Lung microvascular endothelial cell (primary cell): ENCODE measurements around the gene TRIM24. TPM values are rescaled to one million over a fixed set of nuclear protein-coding genes. Genes with fewer than 3 reads are reported as not detected.

ENCODE experiments used
- DNase-seq, 2 donors: peaks; one replicate each; pipeline versions ENCODE4 v3.0.0 to v3.0.0-alpha.2; 2010; ENCODE audit warnings: low read depth in 2 of 2
- total RNA-seq: library from RNA; depleted of rRNA; stranded (reverse); fragments of >200 nt; gene quantifications from 2 replicates; pipeline ENCODE4 v1.2.1, GENCODE V29; 2014

The TRIM24 gene
- total RNA-seq, 1 donor from 2014 or later = 12.5 TPM

GRCh38 chr7:138575897-138576428 lies 115.9 kb downstream of the TRIM24 start:
- DNase-seq = no peak

- DNase-seq = no peak
Observed at GRCh38 chr7:138579136-138579535, 119.1 kb downstream of the TRIM24 start.

- DNase-seq = no peak
Observed at GRCh38 chr7:138579671-138580070, 119.6 kb downstream of the TRIM24 start.

GRCh38 chr7:138581065-138581464 lies 121.0 kb downstream of the TRIM24 start:
- no peak for DNase-seq

GRCh38 chr7:138584283-138584682 lies 124.2 kb downstream of the TRIM24 start:
- no peak for DNase-seq

- no peak for DNase-seq
Observed at GRCh38 chr7:138584696-138585095, 124.6 kb downstream of the TRIM24 start.

GRCh38 chr7:138585283-138585993 lies 125.4 kb downstream of the TRIM24 start:
- no peak for DNase-seq

- no peak for DNase-seq
Observed at GRCh38 chr7:138587485-138587884, 127.4 kb downstream of the TRIM24 start.

GRCh38 chr7:138588986-138589385 lies 128.9 kb downstream of the TRIM24 start:
- no peak for DNase-seq

- DNase-seq = no peak
Observed at GRCh38 chr7:138590154-138590553, 130.1 kb downstream of the TRIM24 start.

- no peak for DNase-seq
Observed at GRCh38 chr7:138595454-138595853, 135.4 kb downstream of the TRIM24 start.

- DNase-seq = no peak
Observed at GRCh38 chr7:138602451-138602850, 142.4 kb downstream of the TRIM24 start.

GRCh38 chr7:138603549-138604318 lies 143.7 kb downstream of the TRIM24 start:
- no peak for DNase-seq

GRCh38 chr7:138606236-138606635 lies 146.2 kb downstream of the TRIM24 start:
- no peak for DNase-seq

GRCh38 chr7:138607216-138608126 lies 147.4 kb downstream of the TRIM24 start:
- no peak for DNase-seq

- peak; percentile 22 to 48 for DNase-seq
Observed at GRCh38 chr7:138608275-138608674, 148.2 kb downstream of the TRIM24 start.

- no peak for DNase-seq
Observed at GRCh38 chr7:138610671-138611170, 150.7 kb downstream of the TRIM24 start.

GRCh38 chr7:138613630-138614029 lies 153.6 kb downstream of the TRIM24 start:
- no peak for DNase-seq

- no peak for DNase-seq
Observed at GRCh38 chr7:138616085-138616484, 156.0 kb downstream of the TRIM24 start.

GRCh38 chr7:138618506-138618905 lies 158.4 kb downstream of the TRIM24 start:
- no peak for DNase-seq

GRCh38 chr7:138618933-138619332 lies 158.9 kb downstream of the TRIM24 start:
- no peak for DNase-seq
